ENCODE measurements around the gene MRPL24. TPM values are rescaled to one million over a fixed set of nuclear protein-coding genes. Genes with fewer than 3 reads are reported as not detected.
A peak's percentile ranks its signal among the peaks of the same experiment; 100 is the strongest.

The MRPL24 gene
- total RNA-seq, 1 donor from 2014 or later: 41.8 TPM

DNA sequence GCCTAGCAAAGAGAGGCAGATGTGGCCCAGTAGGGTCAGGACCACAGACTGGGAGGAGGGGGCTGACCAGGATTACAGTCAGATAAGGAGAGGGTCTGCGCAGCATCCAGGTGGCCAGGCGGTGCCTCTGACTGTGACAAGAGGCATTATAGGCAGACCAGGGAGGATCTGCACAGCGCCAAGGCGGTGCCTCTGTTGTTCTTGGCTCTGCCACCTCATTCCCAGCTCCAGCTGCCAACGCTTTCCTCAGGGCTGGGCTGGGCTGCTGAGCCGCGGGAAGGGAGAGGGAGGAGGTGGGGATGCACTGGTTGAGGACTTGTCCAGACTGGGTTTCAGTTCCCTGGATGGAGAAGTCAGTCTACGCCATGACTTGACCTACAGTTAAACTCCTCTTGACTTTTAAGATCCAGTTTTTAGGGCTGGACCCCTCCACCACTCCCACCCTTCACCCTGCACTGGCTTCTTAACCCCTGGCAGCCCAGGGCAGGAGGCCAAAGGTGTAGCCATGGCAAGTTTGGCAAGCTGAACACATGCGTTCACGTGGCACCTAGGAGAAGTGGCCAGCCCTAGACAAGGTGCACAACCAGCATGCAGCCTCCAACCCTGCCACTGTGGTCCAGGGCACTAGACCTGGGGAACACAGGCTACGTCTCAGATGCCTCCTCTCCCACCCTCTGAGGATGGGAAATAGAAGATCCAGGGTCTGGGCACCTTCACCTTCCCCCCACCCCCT lies 31.0 kb downstream of the MRPL24 start:
- Histone ChIP-seq H3K27me3 (peaks cover 11% of the 10 kb centered on the region), H3K9me3 (no peaks in the 10 kb centered on the region), H3K4me1 (peaks cover 23% of the 10 kb centered on the region), H3K27ac (no peak overlapping the region), H3K36me3 (no peaks in the 10 kb centered on the region), H3K4me3 (no peak overlapping the region)
- intact Hi-C loops (cut with DNase I): no loop called here
- DNase-seq (no peak), ATAC-seq (peak; percentile 53)
- TF ChIP-seq, protein P1, sequence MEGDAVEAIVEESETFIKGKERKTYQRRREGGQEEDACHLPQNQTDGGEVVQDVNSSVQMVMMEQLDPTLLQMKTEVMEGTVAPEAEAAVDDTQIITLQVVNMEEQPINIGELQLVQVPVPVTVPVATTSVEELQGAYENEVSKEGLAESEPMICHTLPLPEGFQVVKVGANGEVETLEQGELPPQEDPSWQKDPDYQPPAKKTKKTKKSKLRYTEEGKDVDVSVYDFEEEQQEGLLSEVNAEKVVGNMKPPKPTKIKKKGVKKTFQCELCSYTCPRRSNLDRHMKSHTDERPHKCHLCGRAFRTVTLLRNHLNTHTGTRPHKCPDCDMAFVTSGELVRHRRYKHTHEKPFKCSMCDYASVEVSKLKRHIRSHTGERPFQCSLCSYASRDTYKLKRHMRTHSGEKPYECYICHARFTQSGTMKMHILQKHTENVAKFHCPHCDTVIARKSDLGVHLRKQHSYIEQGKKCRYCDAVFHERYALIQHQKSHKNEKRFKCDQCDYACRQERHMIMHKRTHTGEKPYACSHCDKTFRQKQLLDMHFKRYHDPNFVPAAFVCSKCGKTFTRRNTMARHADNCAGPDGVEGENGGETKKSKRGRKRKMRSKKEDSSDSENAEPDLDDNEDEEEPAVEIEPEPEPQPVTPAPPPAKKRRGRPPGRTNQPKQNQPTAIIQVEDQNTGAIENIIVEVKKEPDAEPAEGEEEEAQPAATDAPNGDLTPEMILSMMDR (IDR thresholded peaks at IDR 0.05): no peak

- Histone ChIP-seq H3K4me3 (no peak overlapping the region), H3K4me1 (peaks cover 27% of the 10 kb centered on the region), H3K27ac (no peak overlapping the region), H3K36me3 (no peaks in the 10 kb centered on the region), H3K9me3 (no peaks in the 10 kb centered on the region), H3K27me3 (peaks cover 20% of the 10 kb centered on the region)
- intact Hi-C loops (cut with DNase I): no loop called here
- ATAC-seq: no peak
- no peak for DNase-seq
- TF ChIP-seq, protein P1 (IDR thresholded peaks at IDR 0.05): no peak
Observed at GRCh38 chr1:156709031-156709430, 31.9 kb downstream of the MRPL24 start.

DNA sequence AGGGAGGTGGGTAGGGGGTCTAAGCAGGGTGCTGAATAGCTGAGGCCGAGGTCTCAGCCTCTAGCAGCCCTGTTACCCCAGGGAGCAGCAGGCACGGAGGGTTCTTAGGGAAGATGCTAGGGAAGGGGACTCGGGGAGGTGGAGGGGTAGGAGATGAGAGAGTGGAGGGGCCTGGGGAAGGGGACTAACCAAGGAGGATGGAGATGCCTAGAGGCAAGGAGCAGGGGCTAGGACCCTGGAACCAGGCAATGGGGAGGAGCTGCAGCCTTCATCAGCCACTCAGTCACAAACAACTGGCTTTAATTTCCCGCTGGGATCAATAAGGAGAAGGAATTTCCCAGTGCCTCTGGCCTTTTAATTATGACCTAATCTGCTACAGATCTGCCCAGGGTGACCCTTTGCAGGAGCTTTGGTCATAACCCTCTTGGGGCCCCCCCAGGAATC lies 32.6 kb downstream of the MRPL24 start:
- Histone ChIP-seq H3K27ac (no peak overlapping the region), H3K36me3 (no peaks in the 10 kb centered on the region), H3K9me3 (no peaks in the 10 kb centered on the region), H3K4me1 (peaks cover 27% of the 10 kb centered on the region), H3K4me3 (no peak overlapping the region), H3K27me3 (peaks cover 27% of the 10 kb centered on the region)
- intact Hi-C loops (cut with DNase I): no loop called here
- ATAC-seq (no peak), DNase-seq (no peak)
- TF ChIP-seq, protein P1 (IDR thresholded peaks at IDR 0.05): no peak

DNA sequence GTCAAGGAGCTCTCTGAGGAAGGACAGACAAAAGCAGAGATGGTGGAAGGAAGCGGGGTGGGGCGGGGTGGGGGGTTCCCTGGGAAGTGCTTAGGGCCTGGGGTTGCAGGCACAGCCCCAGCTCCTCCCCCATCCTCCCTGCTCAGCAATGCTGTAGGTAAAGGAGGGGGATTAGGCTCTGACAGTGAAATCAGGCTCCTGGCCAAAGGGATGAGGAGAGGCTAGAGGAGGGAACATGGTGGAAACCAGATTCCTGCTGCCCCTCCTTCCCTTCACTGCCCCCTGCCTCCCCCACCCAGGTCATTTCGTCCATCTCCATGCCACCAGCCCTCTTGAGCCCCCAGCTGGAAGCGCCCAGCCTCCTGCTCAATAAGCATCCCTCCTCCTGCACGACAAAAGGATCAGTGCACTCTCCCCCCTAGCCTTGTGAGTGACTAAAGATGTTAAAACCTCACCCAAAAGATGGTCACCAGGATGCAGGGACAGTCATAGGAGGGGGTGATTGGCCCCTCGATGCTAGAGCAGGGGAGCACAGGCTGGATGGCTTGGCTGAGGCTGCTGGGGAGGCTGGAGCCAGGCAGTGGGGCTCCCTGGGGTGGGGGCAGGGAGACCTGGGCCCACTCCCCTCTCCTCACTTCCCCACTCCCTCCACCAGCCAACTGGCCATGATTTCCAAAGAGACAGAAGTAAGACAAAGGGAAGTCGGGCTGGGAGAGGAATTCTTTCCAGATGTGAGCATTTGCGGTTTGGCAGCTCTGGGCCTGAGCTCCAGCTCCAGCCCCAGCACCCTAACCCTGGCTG lies 33.3 kb downstream of the MRPL24 start:
- Histone ChIP-seq H3K27ac (no peak overlapping the region), H3K4me1 (peaks cover 27% of the 10 kb centered on the region), H3K9me3 (no peaks in the 10 kb centered on the region), H3K4me3 (no peak overlapping the region), H3K36me3 (no peaks in the 10 kb centered on the region), H3K27me3 (peaks cover 33% of the 10 kb centered on the region)
- TF ChIP-seq, protein P1 (IDR thresholded peaks at IDR 0.05): no peak
- DNase-seq (no peak), ATAC-seq (no peak)
- intact Hi-C loops (cut with DNase I): no loop called here

- ATAC-seq: peak; percentile 30
- Histone ChIP-seq H3K27me3 (peaks cover 40% of the 10 kb centered on the region), H3K4me3 (peak overlapping the region; percentile 48), H3K9me3 (no peaks in the 10 kb centered on the region), H3K4me1 (peaks cover 27% of the 10 kb centered on the region), H3K27ac (peak overlapping the region; percentile 44), H3K36me3 (no peaks in the 10 kb centered on the region)
- TF ChIP-seq, protein P1 (IDR thresholded peaks at IDR 0.05): no peak
- DNase-seq: no peak
- intact Hi-C loops (cut with DNase I): no loop called here
Observed at GRCh38 chr1:156706657-156707416, 34.1 kb downstream of the MRPL24 start.
